ENCODE data around the gene IDUA. TPM values are rescaled to one million over a fixed set of nuclear protein-coding genes. Genes with fewer than 3 reads are reported as not detected.
A peak's percentile ranks its signal among the peaks of the same experiment; 100 is the strongest.

Gene IDUA
- total and polyA plus RNA-seq, 10 of the 15 experiments (the other 5 are each of a cell fraction or from before 2014, with no cell fraction given): 0.05 to 7.6 (median 1.4) TPM; not detected in 1

- TF ChIP-seq EP300 (IDR thresholded peaks at IDR 0.05; ENCODE audit: borderline replicate concordance in 1 of 2, control insufficient read depth in 1 of 2, low read depth in 2 of 2, low read length in 2 of 2): 0 out of 4 replicates have a peak, but pooled peaks of 1 of the 2 experiments have one; percentile 7
- TF ChIP-seq BCL11A (IDR thresholded peaks at IDR 0.05; ENCODE audit: low read depth, low read length): no peak
- no peak for TF ChIP-seq HDAC2 (IDR thresholded peaks at IDR 0.05)
- TF ChIP-seq IRF4 (IDR thresholded peaks at IDR 0.05; ENCODE audit: low read depth, low read length): no peak
- no peak for TF ChIP-seq CHD1 (IDR thresholded peaks at IDR 0.05; ENCODE audit: low read depth, low read length)
- TF ChIP-seq E2F4 (IDR thresholded peaks at IDR 0.05; ENCODE audit: low read depth, low read length): no peak
- TF ChIP-seq SIX5 (IDR thresholded peaks at IDR 0.05; ENCODE audit: low read depth, low read length, severe bottlenecking): no peak
- TF ChIP-seq ZSCAN29 (IDR thresholded peaks at IDR 0.05): peak; percentile 77; the same call in 1 of the 2 replicates
- TF ChIP-seq CUX1 (IDR thresholded peaks at IDR 0.05; ENCODE audit: insufficient replicate concordance, low read depth, low read length): no peak
- no peak for TF ChIP-seq TARDBP (IDR thresholded peaks at IDR 0.05; ENCODE audit: borderline replicate concordance)
- peak in 1 of 2 experiments; percentile 84; a peak in 2 of 3 replicates for TF ChIP-seq EGR1 (IDR thresholded peaks at IDR 0.05; ENCODE audit: borderline replicate concordance in 1 of 2, low read depth in 2 of 2, low read length in 2 of 2)
- TF ChIP-seq IRF3 (IDR thresholded peaks at IDR 0.05): no peak
- TF ChIP-seq SREBF2 (IDR thresholded peaks at IDR 0.05; ENCODE audit: low read length): no peak
- peak; percentile 49; the same call in 1 of the 2 replicates for TF ChIP-seq POLR2AphosphoS5 (IDR thresholded peaks at IDR 0.05; ENCODE audit: low read length)
- TF ChIP-seq ZBTB40 (IDR thresholded peaks at IDR 0.05; ENCODE audit: borderline replicate concordance): no peak
- TF ChIP-seq CBX5 (IDR thresholded peaks at IDR 0.05; ENCODE audit: low read depth): no peak
- no peak for TF ChIP-seq SP1 (IDR thresholded peaks at IDR 0.05; ENCODE audit: low read depth, low read length)
- peak; percentile 76; the same call in 1 of the 2 replicates for TF ChIP-seq ZNF217 (IDR thresholded peaks at IDR 0.05)
- TF ChIP-seq TCF7 (IDR thresholded peaks at IDR 0.05; ENCODE audit: borderline replicate concordance): no peak
Observed at GRCh38 chr4:986879-987623, at the start of gene IDUA (continued).

Measured in GM12878 (cell line).